Measurements from ENCODE around the gene TLR4. TPM values are rescaled to one million over a fixed set of nuclear protein-coding genes. Genes with fewer than 3 reads are reported as not detected.

TLR4 gene
- total RNA-seq, 1 donor from 2014 or later: 5.2 TPM

DNA sequence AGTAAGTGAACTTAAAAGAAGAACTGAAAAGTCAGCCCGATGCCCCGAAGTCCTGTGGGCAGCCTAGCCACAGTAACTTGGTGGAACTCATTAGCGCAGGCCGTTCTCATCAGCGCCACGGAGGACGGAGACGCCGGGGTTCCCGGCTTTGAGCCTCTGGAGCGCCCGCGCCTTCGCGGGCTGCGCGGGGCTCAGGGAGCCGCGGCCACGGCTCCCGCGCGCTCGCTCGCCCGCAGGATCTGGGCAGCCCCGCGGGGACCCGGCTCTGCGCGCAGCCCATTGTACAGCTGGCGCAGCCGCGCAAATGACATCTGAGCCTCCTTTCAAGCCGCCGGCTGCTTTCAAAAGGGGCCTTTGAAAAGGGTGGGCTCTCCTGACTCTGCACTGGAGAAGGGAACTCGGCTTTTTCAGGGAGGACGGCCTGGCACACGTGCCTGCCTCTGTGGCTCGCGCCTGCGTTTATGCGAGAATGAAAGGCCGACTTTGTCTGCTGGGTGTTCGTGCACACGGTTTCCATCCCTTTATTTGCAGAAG lies 40.7 kb downstream of the TLR4 start:
- TF ChIP-seq, protein P1, sequence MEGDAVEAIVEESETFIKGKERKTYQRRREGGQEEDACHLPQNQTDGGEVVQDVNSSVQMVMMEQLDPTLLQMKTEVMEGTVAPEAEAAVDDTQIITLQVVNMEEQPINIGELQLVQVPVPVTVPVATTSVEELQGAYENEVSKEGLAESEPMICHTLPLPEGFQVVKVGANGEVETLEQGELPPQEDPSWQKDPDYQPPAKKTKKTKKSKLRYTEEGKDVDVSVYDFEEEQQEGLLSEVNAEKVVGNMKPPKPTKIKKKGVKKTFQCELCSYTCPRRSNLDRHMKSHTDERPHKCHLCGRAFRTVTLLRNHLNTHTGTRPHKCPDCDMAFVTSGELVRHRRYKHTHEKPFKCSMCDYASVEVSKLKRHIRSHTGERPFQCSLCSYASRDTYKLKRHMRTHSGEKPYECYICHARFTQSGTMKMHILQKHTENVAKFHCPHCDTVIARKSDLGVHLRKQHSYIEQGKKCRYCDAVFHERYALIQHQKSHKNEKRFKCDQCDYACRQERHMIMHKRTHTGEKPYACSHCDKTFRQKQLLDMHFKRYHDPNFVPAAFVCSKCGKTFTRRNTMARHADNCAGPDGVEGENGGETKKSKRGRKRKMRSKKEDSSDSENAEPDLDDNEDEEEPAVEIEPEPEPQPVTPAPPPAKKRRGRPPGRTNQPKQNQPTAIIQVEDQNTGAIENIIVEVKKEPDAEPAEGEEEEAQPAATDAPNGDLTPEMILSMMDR (IDR thresholded peaks at IDR 0.05; ENCODE audit: insufficient read depth, low read length, poor library complexity, severe bottlenecking): no peak
- H3K36me3 ChIP-seq (ENCODE audit: control insufficient read depth, insufficient read depth, low read length): no peaks in the 10 kb centered on the region
- DNase-seq (ENCODE audit: low read depth): no peak
- peak overlapping the region; percentile 29 for H3K4me3 ChIP-seq (ENCODE audit: low read depth, low read length)
- H3K27me3 ChIP-seq (ENCODE audit: control insufficient read depth, insufficient read depth, low read length): peaks cover 6% of the 10 kb centered on the region

DNA sequence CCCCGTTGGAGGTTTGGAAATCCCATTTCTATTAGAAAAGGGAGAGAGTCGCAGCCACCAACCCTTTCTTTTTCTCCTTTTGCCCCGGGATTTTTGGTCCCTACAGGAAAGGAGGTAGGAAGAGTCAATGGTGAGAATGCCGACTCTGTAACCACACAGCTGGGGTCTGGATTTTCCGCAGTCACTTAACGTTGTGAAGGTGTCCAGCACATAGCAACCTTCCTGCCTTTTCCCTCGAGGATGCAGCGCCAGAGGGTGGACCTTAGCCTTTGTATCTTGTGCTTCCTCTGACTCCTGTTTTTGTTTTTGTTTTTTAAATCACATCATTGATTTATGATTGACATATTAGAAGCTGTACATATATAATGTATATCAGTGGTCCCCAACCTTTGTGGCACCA lies 41.4 kb downstream of the TLR4 start:
- no peak overlapping the region for H3K4me3 ChIP-seq (ENCODE audit: low read depth, low read length)
- no peak for DNase-seq (ENCODE audit: low read depth)
- H3K27me3 ChIP-seq (ENCODE audit: control insufficient read depth, insufficient read depth, low read length): peaks cover 6% of the 10 kb centered on the region
- TF ChIP-seq, protein P1 (IDR thresholded peaks at IDR 0.05; ENCODE audit: insufficient read depth, low read length, poor library complexity, severe bottlenecking): no peak
- H3K36me3 ChIP-seq (ENCODE audit: control insufficient read depth, insufficient read depth, low read length): no peaks in the 10 kb centered on the region

DNA sequence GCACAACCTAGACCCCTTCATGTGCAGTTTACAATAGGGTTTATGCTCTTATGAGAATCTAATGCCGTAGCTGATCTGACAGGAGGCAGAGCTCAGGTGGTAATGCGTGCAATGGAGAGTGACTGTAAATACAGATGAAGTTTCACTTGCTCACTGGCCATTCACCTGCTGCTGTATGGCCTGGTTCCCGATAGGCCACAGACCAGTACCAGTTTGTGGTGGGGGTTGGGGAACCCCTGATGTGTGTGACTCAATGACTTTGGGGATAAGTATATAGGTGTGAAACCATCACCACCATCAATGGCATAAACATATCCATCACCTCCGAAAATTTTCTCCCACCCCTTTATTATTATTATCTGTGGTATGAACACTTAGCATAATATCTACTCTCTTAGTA lies 42.1 kb downstream of the TLR4 start:
- no peak overlapping the region for H3K4me3 ChIP-seq (ENCODE audit: low read depth, low read length)
- H3K27me3 ChIP-seq (ENCODE audit: control insufficient read depth, insufficient read depth, low read length): peaks cover 4% of the 10 kb centered on the region
- DNase-seq (ENCODE audit: low read depth): no peak
- TF ChIP-seq, protein P1 (IDR thresholded peaks at IDR 0.05; ENCODE audit: insufficient read depth, low read length, poor library complexity, severe bottlenecking): no peak
- no peaks in the 10 kb centered on the region for H3K36me3 ChIP-seq (ENCODE audit: control insufficient read depth, insufficient read depth, low read length)

DNA sequence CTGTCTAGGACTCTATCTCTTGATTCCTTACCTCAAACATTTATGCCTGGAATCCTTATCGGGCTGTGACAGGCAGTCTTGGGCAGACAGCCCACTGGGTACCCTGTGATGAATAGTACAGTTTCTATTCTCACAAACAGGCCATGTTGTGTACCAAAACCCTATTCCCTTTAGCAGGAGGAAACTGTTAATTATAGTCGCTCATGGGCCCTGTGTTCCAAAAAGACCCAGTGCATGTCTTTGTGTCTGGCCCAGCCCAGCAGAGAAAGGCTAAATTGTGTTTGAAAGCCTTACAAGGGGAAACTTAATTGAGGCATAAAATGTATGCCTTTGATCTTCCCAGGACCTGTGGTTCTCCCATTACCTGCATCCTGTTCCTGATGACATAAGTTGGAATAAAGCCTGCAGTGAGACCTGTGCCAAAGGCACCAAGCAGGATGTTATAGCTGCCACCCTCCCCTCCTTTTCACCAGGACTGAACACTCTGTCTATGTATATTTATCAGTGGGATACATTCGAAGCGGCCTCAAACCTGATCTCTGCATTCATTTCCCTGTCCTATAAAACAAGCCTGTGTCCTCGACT lies 43.3 kb downstream of the TLR4 start:
- Histone ChIP-seq H3K27me3 (ENCODE audit: control insufficient read depth, insufficient read depth, low read length) (peaks cover 4% of the 10 kb centered on the region), H3K4me3 (ENCODE audit: low read depth, low read length) (no peak overlapping the region), H3K36me3 (ENCODE audit: control insufficient read depth, insufficient read depth, low read length) (no peaks in the 10 kb centered on the region)
- DNase-seq (ENCODE audit: low read depth): no peak
- TF ChIP-seq, protein P1 (IDR thresholded peaks at IDR 0.05; ENCODE audit: insufficient read depth, low read length, poor library complexity, severe bottlenecking): no peak

DNA sequence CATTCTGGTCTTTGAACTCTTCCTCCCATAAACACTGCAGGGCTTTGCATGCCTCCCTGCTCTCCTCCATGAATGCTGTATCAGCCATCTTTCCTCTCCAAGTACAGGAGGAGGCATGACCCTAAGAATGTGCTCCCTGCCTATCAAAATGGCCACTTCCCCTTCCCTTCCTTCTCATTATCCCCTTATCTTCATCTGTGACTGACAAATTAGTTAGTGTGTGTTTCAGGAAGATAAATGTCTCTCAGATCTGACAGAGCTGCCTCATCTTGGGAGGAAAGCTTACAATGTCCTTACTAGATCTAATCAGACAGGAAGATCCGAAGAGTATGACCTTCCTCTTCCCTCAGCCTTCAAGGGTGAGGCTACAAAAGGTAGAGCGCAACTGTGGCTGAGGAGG lies 46.2 kb downstream of the TLR4 start:
- Histone ChIP-seq H3K36me3 (ENCODE audit: control insufficient read depth, insufficient read depth, low read length) (no peaks in the 10 kb centered on the region), H3K27me3 (ENCODE audit: control insufficient read depth, insufficient read depth, low read length) (no peaks in the 10 kb centered on the region), H3K4me3 (ENCODE audit: low read depth, low read length) (no peak overlapping the region)
- DNase-seq (ENCODE audit: low read depth): no peak
- TF ChIP-seq, protein P1 (IDR thresholded peaks at IDR 0.05; ENCODE audit: insufficient read depth, low read length, poor library complexity, severe bottlenecking): no peak

DNA sequence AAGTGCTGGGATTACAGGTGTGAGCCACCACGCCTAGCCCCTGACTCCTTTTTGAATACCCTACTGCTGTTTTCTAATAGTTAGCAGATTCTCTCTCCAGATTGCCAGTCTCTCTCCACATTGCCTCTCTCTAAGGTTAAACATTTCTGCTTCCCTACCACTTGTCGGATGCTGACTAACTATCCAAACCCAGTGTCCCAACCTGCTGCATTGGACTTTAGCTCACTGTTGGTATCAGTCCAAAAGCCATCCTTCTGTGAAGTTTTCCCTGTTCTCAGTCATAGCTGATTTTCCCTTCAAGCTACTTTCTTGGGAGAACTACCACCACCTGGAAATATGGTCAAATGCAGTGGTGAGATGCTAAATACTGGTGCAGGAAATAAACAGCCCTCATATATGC lies 48.7 kb downstream of the TLR4 start:
- TF ChIP-seq, protein P1 (IDR thresholded peaks at IDR 0.05; ENCODE audit: insufficient read depth, low read length, poor library complexity, severe bottlenecking): no peak

More for the DNA sequence above, 48.7 kb downstream of the TLR4 start:
- H3K4me3 ChIP-seq (ENCODE audit: low read depth, low read length): no peak overlapping the region
- DNase-seq (ENCODE audit: low read depth): no peak
- H3K36me3 ChIP-seq (ENCODE audit: control insufficient read depth, insufficient read depth, low read length): no peaks in the 10 kb centered on the region
- H3K27me3 ChIP-seq (ENCODE audit: control insufficient read depth, insufficient read depth, low read length): no peaks in the 10 kb centered on the region
